ENCODE results near the gene CYP26B1.
A peak's percentile ranks its signal among the peaks of the same experiment; 100 is the strongest.

Gene CYP26B1

GRCh38 chr2:72154386-72154975 is 6.8 kb upstream of the CYP26B1 start:
- DNase-seq, result no peak

GRCh38 chr2:72153924-72154323 is 6.3 kb upstream of the CYP26B1 start:
- DNase-seq, result no peak

- no peak for DNase-seq
Measured at GRCh38 chr2:72153026-72153791, 5.5 kb upstream of the CYP26B1 start.

GRCh38 chr2:72150861-72151356 is 3.2 kb upstream of the CYP26B1 start:
- no peak for DNase-seq

- peak; percentile 42 for DNase-seq
Measured at GRCh38 chr2:72150157-72150860, 2.6 kb upstream of the CYP26B1 start.

GRCh38 chr2:72149556-72150156 is 2.0 kb upstream of the CYP26B1 start:
- DNase-seq, result no peak

- DNase-seq, result no peak
Measured at GRCh38 chr2:72148837-72149555, 1.3 kb upstream of the CYP26B1 start.

- DNase-seq, result no peak
Measured at GRCh38 chr2:72148003-72148836, 558 bp upstream of the CYP26B1 start.

GRCh38 chr2:72146347-72147302 is 1.0 kb downstream of the CYP26B1 start:
- DNase-seq, result no peak

- DNase-seq, result no peak
Measured at GRCh38 chr2:72145658-72146329, 1.9 kb downstream of the CYP26B1 start.

- no peak for DNase-seq
Measured at GRCh38 chr2:72145289-72145657, 2.4 kb downstream of the CYP26B1 start.

- no peak for DNase-seq
Measured at GRCh38 chr2:72144632-72145288, 2.9 kb downstream of the CYP26B1 start.

GRCh38 chr2:72144274-72144631 is 3.4 kb downstream of the CYP26B1 start:
- DNase-seq, result no peak

- DNase-seq, result no peak
Measured at GRCh38 chr2:72143441-72144273, 4.0 kb downstream of the CYP26B1 start.

GRCh38 chr2:72142570-72143440 is 4.9 kb downstream of the CYP26B1 start:
- no peak for DNase-seq

- DNase-seq, result no peak
Measured at GRCh38 chr2:72141881-72142451, 5.7 kb downstream of the CYP26B1 start.

- DNase-seq, result no peak
Measured at GRCh38 chr2:72141032-72141645, 6.5 kb downstream of the CYP26B1 start.

All from T-helper 9 cell (primary cell).